Right renal cortex interstitium (tissue), 3 donors: ENCODE data around the gene TUT1. TPM values are rescaled to one million over a fixed set of nuclear protein-coding genes. Genes with fewer than 3 reads are reported as not detected.
A peak's percentile ranks its signal among the peaks of the same experiment; 100 is the strongest.
"Not testable (repeated sequence)": the region's sequence is repeated elsewhere in the genome, so short reads cannot be mapped to it uniquely, and the experiment has no call there.

Experiments
- DNase-seq, 3 donors: peaks; one replicate each; pipeline ENCODE4 v3.0.0-alpha.2; 2013; ENCODE audit warnings: low read depth in 3 of 3, low spot score in 2 of 3
- polyA plus RNA-seq, 3 donors: library from polyadenylated mRNA; unstranded; fragments of 120-200 nt; gene quantifications; one replicate each; pipeline ENCODE4 v1.2.1, GENCODE V29; 2013; ENCODE audit not compliant: insufficient read length in 3 of 3

TUT1 gene
- polyA plus RNA-seq, 3 donors, result 17.9 to 21.5 (median 19.0) TPM

DNA sequence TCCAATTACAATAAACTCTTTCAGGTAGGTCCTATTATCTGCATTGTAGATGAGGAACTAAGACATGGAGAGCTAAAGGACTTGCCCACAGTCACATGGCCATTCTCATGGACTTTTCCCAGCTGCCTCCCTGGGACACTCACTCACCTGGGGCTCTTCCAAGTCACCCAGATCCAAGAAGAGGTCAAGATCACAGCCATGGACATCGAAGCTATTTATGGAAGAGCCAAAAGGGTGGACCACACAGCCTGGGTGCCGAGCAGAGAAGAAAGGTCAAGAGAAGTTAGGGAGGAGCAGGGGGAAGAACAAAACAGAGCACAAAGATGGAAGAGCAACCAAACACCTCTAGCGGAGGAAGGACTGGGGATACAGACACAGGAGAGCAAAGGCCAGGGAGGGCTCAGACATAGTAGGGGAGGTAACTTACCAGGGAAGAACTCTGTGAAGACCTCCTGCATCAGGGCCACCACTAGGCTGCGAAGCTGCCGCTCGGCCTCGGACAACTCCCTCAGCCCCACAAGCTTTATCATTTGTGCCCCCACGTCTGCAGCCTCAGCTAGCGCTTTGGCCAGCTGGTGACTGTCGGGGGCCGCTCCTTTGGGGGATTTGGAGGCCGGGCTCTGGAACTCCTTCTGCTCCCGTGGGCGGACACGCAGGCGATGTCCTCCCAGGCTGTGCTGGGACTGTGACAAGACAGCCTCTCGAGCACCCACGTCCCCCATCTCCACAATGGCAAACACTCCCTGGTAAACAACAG lies 10.2 kb downstream of the TUT1 start:
- DNase-seq, result no peak

DNA sequence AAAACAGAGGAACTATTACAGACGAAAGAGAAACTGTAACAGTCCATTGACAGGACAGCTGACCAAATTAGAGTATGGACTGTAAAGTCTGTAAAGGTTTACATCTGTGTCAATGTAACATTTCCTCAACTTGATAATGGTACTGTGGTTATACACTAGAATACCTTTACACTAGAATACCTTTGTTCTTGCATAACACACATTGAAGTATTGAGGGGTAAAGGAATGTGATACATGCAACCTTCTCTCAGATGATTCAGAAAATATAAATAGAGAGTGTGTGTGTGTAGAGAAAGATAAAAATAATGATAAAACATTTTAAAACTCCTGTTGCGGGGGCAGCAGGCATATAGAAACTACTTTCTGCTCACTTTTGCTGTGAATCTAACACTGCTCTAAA lies 12.1 kb downstream of the TUT1 start:
- no peak for DNase-seq

DNA sequence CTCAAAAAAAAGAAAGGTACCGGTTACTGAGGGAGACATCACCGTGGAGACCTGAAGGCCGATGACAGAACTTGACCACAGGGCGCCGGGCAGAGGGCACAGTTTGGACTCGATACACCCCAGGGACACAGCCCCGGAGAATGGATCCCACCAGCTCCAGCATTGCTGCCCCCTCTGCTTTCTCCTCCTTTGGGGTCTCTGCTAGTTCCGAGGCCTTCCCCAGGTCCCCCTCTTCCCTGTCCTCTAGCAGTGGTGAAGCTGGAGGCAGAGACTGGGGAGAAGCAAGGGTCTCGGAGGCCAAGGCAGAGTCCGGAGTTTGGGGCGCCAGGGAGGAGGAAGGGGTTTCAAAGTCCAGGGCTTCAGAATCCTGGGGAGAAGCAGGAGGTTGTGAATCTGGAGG lies 12.8 kb downstream of the TUT1 start:
- no peak for DNase-seq

DNA sequence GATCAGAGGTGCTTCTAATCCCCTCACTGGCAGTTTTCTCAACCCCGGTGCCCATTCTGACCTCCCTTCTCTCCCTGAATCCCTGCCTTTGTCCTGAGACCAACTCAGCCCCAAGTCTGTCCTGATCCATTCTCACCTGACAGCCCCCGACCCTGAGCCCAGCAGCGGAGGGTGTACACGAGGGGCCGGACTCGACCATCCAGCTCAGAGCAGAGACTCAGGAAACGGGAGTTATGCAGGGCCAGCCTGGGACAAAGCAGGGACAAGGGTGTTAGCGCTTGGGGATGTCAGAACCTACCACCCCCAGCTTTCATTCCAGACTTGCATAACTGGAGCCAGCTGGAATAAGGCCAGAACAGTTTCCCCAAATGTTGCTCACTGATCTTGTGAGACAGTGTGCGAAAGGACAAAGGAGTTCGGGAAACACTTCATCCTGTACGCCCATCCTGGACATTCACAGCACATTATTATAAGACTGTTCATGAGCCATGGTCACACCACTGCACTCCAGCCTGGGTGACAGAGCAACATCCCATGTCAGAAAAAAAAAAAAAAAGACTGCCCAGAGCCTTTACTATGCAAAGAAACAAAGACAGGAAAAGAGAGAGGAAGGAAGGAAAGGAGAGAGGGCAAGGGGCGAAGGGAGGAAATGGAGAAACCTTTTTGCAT lies 14.1 kb downstream of the TUT1 start:
- DNase-seq, result no peak

DNA sequence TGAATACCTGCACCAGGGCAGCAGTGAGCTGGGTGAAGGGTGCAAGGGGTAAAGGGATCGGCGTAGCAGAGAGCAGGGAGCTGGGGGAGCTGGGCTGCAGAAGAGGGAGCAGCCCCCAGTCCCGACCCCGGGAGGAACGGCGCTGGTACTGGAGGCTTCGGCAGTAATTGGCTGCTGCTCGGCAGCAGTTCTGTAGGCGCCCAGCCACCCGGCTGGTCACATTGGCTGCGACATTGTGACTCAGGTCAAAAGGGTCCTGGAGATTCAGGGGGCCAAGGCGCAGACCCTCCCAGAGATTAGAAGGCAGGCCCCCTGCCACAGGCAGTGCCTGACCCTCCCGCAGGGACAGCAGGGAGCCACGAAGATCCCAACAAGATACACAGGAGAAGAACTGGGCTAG lies 15.5 kb downstream of the TUT1 start:
- DNase-seq, result no peak

DNA sequence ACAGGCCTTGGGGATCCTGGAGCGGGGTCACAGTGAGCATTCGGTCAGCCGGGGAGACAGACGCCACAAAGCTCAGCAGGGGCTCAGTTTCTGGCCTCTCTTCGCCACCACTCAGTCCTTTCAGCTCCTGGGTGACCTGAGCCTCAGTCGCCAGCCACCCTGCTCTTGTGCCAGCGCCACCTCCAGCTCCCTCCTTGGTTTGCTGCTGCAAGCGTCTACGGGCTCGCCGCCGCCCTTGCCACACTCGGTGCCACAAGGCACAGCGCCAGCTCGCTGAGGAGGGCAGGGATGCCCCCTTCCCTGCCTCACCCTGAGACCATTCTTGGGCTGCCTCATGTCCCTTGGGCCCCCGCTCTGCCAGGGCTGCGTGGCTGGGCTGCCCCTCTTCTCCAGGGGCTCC lies 16.2 kb downstream of the TUT1 start:
- no peak for DNase-seq

DNA sequence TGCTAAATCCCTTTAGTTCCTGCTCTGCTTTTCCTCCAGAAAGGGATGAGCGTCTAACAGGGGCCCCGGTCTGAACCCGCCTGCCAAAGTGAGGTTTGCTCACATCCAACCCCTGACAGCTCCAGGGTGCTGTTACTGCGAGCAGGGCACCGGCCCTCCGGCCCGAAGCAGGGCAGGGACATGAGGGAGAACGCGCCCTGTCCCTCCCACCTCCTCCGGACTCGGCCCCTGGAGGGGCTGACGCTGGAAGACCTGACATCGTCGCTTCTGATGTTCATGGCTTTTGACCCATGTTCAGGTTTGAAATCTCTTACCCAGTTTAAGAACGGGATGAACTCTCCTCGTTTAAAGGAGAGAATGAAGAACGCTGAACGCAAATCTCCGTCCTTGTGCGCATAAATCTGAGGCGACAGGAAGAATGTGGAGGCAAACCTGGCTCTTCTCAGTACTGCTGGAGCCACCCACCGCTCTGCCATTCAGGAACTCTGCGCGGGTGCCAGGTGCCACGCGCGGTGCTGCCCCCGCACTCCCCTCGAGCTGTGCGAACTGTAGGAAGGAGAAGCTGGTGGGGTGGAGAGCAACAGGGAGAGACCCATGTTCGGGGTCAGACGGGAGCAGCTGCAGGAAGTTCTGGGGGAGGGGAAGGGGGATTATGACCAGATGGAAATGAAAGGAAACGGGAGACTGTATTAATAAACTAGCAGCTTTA lies 16.8 kb downstream of the TUT1 start:
- DNase-seq, result no peak

DNA sequence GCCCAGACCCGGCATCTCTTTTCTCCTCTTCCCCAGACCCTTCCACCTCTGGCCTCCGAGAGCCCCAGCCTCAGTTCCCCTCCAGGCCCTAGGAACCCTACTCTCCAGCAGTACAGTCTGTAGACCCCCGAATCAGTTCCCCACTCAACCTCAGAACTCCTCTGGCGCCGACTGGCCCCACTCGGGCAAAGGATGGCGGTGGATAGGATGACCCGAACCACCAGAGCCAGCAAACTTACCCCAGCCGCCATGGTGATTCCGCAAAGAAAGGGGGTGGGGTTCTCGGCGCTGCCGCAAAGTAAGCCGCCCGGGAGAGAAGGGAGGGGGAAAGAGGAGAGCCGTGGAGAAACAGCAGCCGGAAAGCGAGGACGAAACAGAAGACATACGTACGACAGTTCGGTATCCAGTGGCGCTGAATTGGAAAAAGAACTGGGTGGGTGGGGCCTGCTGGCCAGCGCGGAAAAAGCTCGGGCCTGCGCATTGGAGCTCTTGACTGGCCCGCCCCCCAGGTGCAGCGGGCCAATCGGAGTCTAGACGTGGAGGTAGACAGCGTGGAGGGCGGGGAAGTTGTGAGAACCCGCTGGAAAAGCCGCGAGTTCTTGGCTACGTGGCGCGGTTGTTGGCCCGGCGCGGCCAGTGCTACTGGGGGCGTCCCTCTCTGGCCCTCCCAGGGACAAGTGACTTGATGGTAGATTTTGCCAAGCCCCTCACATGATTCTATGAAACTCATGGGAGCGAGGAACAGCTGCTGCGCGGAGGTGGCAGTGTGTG lies 17.5 kb downstream of the TUT1 start, which contains the start of gene EEF1G:
Gene EEF1G (minus strand): TSS at position 300 of the 771 bp plus-strand sequence. CDS start 49 bp downstream, at position 251.
- peak; percentile 97 to 99 (median 99) for DNase-seq

DNA sequence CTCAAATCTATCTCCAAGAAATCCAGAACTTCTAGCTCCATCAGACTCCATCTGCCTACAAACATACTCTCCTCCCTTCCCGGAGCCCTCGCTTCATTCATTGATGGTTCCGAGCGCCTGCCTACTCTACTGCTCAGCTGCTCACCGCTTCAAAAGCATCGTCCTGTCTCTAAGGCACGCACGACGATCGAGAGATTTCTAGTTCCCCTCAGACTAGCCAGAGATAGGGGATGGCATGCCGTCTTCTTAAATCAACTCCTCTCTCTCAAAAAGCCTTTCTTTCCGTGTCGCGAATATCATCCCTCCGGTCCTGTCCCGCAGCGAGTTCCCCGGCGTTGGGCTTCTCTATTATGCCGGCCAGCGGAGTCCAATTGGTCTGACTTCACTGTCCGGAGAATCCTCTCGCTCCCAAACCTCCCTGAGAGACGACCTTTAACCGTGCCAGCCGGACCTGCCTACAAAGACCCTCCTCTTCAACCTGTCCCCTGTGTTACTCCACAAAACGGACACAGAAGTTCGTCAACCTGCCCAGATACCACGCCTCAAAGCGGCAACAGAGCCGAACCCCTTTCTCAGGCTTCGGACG lies 18.2 kb downstream of the TUT1 start:
- no peak for DNase-seq

DNA sequence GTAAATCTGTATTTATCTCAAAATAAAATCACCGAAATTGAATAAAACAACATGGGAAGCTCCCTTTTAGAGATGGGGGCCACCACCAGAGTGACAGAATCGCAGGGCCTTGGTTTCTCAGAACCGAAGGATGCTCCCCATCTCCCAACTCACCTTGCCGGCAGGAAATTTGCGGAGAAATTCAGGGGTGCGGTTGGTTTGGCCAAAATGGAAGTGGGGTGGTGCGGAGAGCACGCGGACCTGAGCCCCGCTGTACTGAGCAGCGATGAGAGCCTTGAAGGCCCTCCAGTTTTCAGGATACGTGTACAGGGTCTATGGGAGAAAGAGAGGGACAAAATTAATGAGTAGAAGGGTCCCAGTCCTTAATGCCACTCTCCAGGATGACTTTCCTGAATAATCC lies 18.9 kb downstream of the TUT1 start:
- no peak for DNase-seq

DNA sequence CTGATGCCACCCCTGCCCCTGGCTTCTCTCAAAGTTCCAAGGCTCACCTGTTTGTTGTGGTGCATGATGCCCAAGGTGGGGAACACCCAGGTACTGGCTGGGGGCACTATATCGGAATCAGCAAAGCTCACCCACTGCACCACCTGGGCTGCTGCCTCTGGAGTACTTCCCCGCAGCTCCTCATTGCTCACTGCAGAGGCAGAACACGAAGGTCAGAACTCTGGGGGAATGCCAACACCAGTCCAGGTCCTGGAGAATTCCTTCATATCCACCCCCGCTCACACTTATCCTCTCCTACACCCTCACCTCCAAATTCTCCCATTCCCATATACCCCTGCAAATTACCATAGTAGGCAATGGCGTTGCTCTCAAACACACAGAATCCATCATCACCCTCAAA lies 19.8 kb downstream of the TUT1 start:
- not testable (repeated sequence) for DNase-seq

DNA sequence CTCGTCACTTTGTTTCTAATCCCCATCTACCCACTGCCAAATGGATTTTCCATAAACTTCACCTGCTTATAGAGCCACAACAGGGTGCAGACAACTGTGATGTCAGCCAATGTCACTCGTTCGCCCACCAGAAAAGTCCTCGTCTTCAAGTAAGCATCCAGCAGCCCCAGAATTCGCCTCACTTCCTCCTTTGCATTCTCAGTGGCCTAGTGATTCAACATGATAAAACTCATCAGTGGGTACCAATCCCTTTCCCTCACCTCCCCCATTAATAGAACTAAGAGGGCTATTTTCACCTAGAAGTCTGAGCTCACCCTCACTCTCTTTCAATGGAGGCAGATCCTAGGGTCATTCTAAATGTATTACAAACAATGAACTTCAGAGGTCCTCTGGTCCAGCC lies 20.4 kb downstream of the TUT1 start:
- DNase-seq, result not testable (repeated sequence)

DNA sequence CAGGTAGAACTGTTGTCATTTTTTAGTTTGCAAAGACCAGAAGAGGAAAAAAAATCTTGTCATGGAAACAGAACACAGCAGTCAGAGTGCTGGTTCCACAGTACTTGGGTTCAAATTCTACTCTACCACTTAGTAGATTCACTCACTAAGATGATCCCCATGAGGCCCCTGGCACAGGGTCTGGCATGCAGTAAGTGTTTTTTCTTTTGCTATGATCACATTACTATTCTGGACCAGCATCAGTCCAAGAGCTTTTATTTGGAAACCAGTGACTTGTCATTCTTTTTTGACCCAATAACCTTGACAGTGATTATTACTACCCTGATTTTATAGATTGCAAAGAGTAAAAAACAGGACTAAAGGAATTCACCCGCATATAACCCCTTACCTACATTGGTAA lies 21.7 kb downstream of the TUT1 start:
- DNase-seq, result no peak

DNA sequence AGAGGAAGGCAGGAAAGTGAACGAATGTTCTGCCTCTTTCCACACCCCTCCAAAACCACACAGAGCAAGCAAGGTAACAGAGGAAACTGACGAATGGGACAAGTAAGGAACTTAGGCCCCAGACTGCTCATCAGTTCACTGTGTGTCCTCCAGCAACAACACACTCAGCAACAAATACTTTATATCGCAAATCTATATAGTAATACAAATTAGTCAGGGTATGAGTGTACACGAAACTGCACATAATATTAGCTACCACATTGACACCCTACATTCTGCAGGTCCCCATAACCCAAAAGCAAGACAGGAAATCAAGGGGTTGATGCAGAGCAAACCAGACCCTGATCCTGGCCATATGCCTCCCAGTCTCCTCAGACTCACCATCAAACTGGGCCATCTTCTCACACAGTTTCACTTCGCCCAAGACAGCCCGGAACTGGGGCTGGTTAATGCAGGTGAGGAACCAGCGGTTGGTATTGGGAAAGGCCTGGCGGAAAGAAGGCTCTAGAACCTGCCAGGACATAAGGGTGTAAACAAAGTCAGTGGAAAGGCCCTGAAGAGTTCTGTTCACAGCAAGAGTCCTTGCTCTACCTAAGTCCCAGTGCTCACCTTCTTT lies 24.2 kb downstream of the TUT1 start:
- DNase-seq, result no peak

DNA sequence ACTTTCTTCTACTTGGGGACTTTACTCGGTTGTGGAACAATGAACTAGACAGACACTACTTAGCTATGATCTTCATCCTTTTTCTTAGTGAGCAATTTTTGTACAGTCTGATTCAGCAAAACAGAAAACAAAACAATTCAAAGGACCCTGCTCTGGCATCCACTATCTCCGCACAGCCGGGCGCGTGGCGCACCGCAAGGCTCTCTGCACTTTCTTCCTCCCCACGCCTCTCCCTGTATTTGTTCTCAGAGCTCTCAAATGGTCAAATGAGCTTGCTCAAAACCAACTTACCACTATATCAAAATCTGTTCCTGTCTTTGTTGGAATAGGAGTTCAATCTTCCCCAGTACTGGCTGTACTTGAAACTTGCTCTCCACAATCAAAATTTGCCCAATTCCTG lies 25.1 kb downstream of the TUT1 start:
- DNase-seq, result no peak

DNA sequence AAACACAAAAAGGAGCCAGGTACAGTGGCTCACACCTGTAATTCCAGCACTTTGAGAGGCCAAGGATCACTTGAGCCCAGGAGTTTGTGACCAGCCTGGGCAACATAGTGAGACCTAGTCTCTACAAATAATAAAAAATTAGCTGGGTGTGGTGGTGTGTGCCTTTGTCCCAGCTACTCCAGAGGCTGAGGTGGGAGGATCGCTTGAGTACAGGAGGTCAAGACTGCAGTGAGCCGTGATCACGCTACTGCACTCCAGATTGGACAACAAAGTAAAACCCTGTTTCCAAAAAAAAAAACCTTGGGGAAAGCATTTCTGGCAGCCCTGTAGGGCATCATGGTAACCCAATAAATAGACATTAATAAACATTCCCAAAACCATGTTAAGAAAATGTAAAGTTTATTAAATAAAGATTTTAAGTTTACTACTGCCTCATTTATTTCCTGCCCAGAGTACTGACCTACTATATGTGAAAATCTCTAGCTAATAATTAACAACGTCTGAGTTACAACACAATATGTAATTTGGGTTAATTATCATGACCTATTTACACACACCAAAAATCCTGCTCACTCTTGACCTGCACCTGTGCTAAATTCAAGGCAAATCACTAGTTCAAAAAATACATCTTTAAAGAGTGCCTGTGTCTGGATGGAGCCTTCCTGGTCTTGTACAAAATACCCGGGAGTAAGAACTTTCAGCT lies 26.1 kb downstream of the TUT1 start:
- no peak for DNase-seq

DNA sequence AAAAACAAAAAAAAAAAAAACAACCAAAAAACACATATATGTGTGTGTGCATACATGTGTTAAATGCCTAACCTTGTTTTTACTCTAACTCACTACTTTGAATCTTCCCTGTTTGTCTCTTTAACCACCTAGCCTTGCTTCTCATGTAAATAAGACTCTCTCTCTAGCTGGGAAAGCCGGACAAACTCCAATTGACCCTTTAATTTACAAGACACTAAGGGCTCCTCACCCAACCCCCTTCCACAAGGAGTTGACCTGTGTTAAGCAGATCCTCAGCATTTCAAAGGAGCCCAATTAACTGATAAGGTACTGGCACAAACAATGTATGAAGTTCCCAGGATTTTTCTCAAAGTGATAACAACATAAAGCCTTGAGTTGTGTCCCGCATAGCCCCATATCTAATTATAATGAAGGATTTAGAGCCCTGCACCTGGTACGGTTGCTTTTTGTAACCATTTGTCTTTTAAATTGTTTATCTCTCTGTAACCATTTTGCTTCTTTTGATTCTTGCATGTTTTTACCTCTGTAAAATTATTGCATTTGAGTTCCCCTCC lies 29.6 kb downstream of the TUT1 start:
- not testable (repeated sequence) for DNase-seq

DNA sequence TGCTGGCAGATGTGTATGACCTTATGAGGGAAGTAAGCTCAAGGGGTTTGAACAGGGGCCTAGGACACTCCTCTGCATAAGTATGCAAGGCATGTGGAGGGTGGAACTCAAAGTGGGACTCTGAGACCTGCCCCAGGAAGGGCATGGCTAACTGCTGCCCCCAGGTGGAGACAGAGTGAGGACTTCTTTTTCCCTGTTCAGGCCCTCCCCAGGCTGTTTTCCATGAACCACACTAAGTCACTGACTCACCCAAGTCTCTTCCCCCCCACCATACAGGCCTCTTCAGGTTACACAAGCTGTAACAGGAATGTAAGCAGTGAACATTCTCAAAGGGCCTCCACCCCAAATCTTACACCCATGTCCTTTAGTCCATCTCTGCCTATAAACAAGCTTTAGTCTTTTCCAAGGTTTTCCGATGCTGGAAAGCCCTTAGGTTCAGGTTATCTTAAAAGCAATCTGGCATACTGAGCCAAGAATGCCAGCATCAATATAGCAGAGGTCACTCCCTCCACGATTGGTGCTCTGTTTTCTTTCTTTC lies 30.7 kb downstream of the TUT1 start:
- no peak for DNase-seq

DNA sequence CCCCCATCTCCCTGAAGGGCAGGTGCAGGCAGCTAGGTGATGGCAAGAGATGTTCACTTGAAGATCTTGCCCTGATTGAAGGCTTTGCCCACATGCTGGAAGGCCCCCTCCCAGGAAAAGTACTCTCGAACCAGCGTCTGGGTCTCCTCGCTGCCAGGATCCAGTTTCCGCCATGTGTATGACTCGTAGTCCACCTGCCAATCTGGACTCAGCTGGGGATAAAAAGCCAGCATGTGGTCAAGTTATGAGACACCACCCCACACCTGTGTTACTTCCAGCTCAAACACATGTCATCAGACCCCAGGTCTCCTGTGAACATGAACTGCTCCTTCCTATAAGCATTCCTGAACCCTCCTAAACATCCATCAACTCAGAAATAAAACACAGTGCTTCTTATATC lies 31.7 kb downstream of the TUT1 start:
- not testable (repeated sequence) for DNase-seq
